SU-DHL-6 (cell line): ENCODE results near the gene CYP2W1.

Source experiments
- H2AFZ ChIP-seq: fragments of 200-600 bp; sonication (generic); 2 replicates; pipeline ENCODE4 v1.6.1; 2014; ENCODE audit warnings: low read depth, mild to moderate bottlenecking, moderate library complexity, mixed read lengths, antibody characterized with exemption, low read length; ENCODE audit not compliant: severe bottlenecking
- H3F3A ChIP-seq: fragments of 200-600 bp; shearing (Covaris generic); 2 replicates; pipeline ENCODE4 v1.6.0; 2016; ENCODE audit warnings: antibody characterized with exemption, mild to moderate bottlenecking; ENCODE audit not compliant: insufficient read depth
- H3K27ac ChIP-seq: fragments of 200-600 bp; sonication (generic); 2 replicates; pipeline ENCODE4 v1.5.1; 2016; ENCODE audit warnings: low read depth, mild to moderate bottlenecking, low read length, moderate library complexity, mixed read lengths
- H3K27me3 ChIP-seq: fragments of 200-600 bp; sonication (generic), shearing (Covaris generic); 2 replicates; pipeline ENCODE4 v1.6.0; 2014; ENCODE audit warnings: mild to moderate bottlenecking, low read length
- H3K36me3 ChIP-seq: fragments of 200-600 bp; sonication (generic); 2 replicates; pipeline ENCODE4 v1.6.1; 2014; ENCODE audit warnings: mild to moderate bottlenecking, low read length, mixed read lengths
- H3K4me2 ChIP-seq: fragments of 300-600, 200-600 bp; shearing (Covaris generic), sonication (generic); 2 replicates; pipeline ENCODE4 v1.6.0; 2014; ENCODE audit warnings: low read length, low read depth, mild to moderate bottlenecking; ENCODE audit not compliant: poor library complexity, severe bottlenecking
- H3K4me3 ChIP-seq: fragments of 200-600 bp; sonication (generic); 2 replicates; pipeline ENCODE4 v1.5.1; 2014; ENCODE audit warnings: antibody characterized with exemption, low read length, mild to moderate bottlenecking, mixed read lengths; ENCODE audit not compliant: insufficient read depth, poor library complexity, severe bottlenecking
- H3K79me2 ChIP-seq: fragments of 200-600 bp; sonication (generic); 2 replicates; pipeline ENCODE4 v1.6.1; 2014; ENCODE audit warnings: mild to moderate bottlenecking, low read length, moderate library complexity; ENCODE audit not compliant: insufficient read depth
- H3K9ac ChIP-seq: fragments of 200-600 bp; sonication (generic); 2 replicates; pipeline ENCODE4 v1.7.0; 2014; ENCODE audit warnings: mild to moderate bottlenecking, low read length
- H3K9me2 ChIP-seq: fragments of 200-600 bp; sonication (generic); replicated peaks from 2 replicates; pipeline ENCODE4 v1.6.1; 2014; ENCODE audit warnings: low read length; ENCODE audit not compliant: insufficient read depth
- H3K9me3 ChIP-seq: fragments of 200-600 bp; sonication (generic); 2 replicates; pipeline ENCODE4 v1.6.1; 2014; ENCODE audit warnings: low read length, mixed read lengths; ENCODE audit not compliant: insufficient read depth
- H4K20me1 ChIP-seq: fragments of 200-600 bp; sonication (generic); 2 replicates; pipeline ENCODE4 v1.6.1; 2014; ENCODE audit warnings: low read depth, mild to moderate bottlenecking, antibody characterized with exemption, low read length, moderate library complexity, mixed read lengths
- CTCF ChIP-seq: fragments of 200-600 bp; sonication (generic); IDR thresholded peaks from one replicate; pipeline ENCODE4 v1.5.1; 2017; ENCODE audit warnings: antibody characterized with exemption, mild to moderate bottlenecking, low read length, moderate library complexity; ENCODE audit not compliant: insufficient read depth, poor library complexity, severe bottlenecking
- EZH2phosphoT487 ChIP-seq: fragments of 200-600 bp; sonication (generic), shearing (Covaris generic); conservative IDR thresholded peaks from 2 replicates; pipeline ENCODE4 v1.6.1; 2018; ENCODE audit warnings: mild to moderate bottlenecking, antibody characterized with exemption, low read length, moderate library complexity, mixed read lengths

Gene CYP2W1

GRCh38 chr7:978416-979091, 4.4 kb upstream of the CYP2W1 start:
- no peak overlapping the region for H3K4me2 ChIP-seq
- H3K9me3 ChIP-seq: no peaks in the 10 kb centered on the region
- no peaks in the 10 kb centered on the region for H3K27me3 ChIP-seq
- no peaks in the 10 kb centered on the region for H3K36me3 ChIP-seq
- H3K4me3 ChIP-seq: no peak overlapping the region
- H3K9ac ChIP-seq: no peak overlapping the region
- H2AFZ ChIP-seq: no peak overlapping the region
- no peaks in the 10 kb centered on the region for H3F3A ChIP-seq
- no peaks in the 10 kb centered on the region for H3K9me2 ChIP-seq
- no peak overlapping the region for H3K27ac ChIP-seq
- 0 out of 2 replicates have a peak, but pooled peaks cover 4% of the 10 kb centered on the region for H4K20me1 ChIP-seq
- TF ChIP-seq CTCF (no peak), EZH2phosphoT487 (no peak)
- peaks cover 17% of the 10 kb centered on the region for H3K79me2 ChIP-seq

GRCh38 chr7:979151-979550, 3.8 kb upstream of the CYP2W1 start:
- Histone ChIP-seq H3K4me3 (no peak overlapping the region), H3K79me2 (peaks cover 11% of the 10 kb centered on the region), H3K4me2 (no peak overlapping the region), H3K27ac (no peak overlapping the region), H4K20me1 (0 out of 2 replicates have a peak, but pooled peaks cover 4% of the 10 kb centered on the region), H2AFZ (no peak overlapping the region), H3K9me2 (no peaks in the 10 kb centered on the region), H3K9ac (no peak overlapping the region), H3F3A (no peaks in the 10 kb centered on the region), H3K36me3 (no peaks in the 10 kb centered on the region), H3K27me3 (no peaks in the 10 kb centered on the region), H3K9me3 (no peaks in the 10 kb centered on the region)
- no peak for TF ChIP-seq EZH2phosphoT487
- no peak for TF ChIP-seq CTCF

GRCh38 chr7:979886-980571, 3.0 kb upstream of the CYP2W1 start:
- Histone ChIP-seq H3K9ac (no peak overlapping the region), H3K36me3 (no peaks in the 10 kb centered on the region), H2AFZ (no peak overlapping the region), H3K9me2 (no peaks in the 10 kb centered on the region), H3K4me3 (no peak overlapping the region), H3F3A (no peaks in the 10 kb centered on the region), H4K20me1 (no peaks in the 10 kb centered on the region), H3K79me2 (peaks cover 3% of the 10 kb centered on the region; the same call in 1 of the 2 replicates), H3K9me3 (no peaks in the 10 kb centered on the region), H3K27me3 (no peaks in the 10 kb centered on the region), H3K4me2 (peak overlapping the region; percentile 26), H3K27ac (no peak overlapping the region)
- TF ChIP-seq EZH2phosphoT487: no peak

- Histone ChIP-seq H3K27me3 (no peaks in the 10 kb centered on the region), H3F3A (no peaks in the 10 kb centered on the region), H4K20me1 (no peaks in the 10 kb centered on the region), H3K36me3 (no peaks in the 10 kb centered on the region), H3K4me2 (no peak overlapping the region), H3K79me2 (no peaks in the 10 kb centered on the region), H2AFZ (no peak overlapping the region), H3K27ac (no peak overlapping the region), H3K9me3 (no peaks in the 10 kb centered on the region), H3K9me2 (no peaks in the 10 kb centered on the region), H3K4me3 (no peak overlapping the region), H3K9ac (no peak overlapping the region)
- TF ChIP-seq EZH2phosphoT487 (no peak), CTCF (no peak)
Measured at GRCh38 chr7:981793-982510, 1.0 kb upstream of the CYP2W1 start.
